Left lung (tissue), 10 donors: ENCODE data around the gene UBE2M. TPM values are rescaled to one million over a fixed set of nuclear protein-coding genes. Genes with fewer than 3 reads are reported as not detected.
A peak's percentile ranks its signal among the peaks of the same experiment; 100 is the strongest.

Experiments used
- ATAC-seq: fragments of 200-7000 bp; cut with Tn5 transposase; one replicate; pipeline ENCODE4 v1.9.1; 2020; ENCODE audit warnings: moderate library complexity
- DNase-seq, 4 donors: peaks; one replicate each; pipeline ENCODE4 v3.0.0-alpha.2; 2013 to 2020
- H3K27ac ChIP-seq, 2 donors: fragments of 200-600 bp; sonication (generic) in 1 of 2; one replicate each; pipeline versions ENCODE4 v1.5.0 to v1.8.0; 2020 to 2021
- H3K27me3 ChIP-seq, 2 donors: fragments of 200-600 bp; sonication (generic) in 1 of 2; one replicate each; pipeline versions ENCODE4 v1.5.0 to v1.8.0; 2020 to 2021
- H3K36me3 ChIP-seq, 2 donors: fragments of 200-600 bp; sonication (generic) in 1 of 2; one replicate each; pipeline versions ENCODE4 v1.5.0 to v1.8.0; 2020 to 2021
- H3K4me1 ChIP-seq, 2 donors: fragments of 200-600 bp; one replicate each; pipeline ENCODE4 v1.8.0; 2021
- H3K4me3 ChIP-seq, 2 donors: fragments of 200-600 bp; sonication (generic) in 1 of 2; one replicate each; pipeline versions ENCODE4 v1.5.0 to v1.8.0; 2020 to 2021; ENCODE audit warnings: mild to moderate bottlenecking in 1 of 2
- H3K9me3 ChIP-seq, 2 donors: fragments of 200-600 bp; sonication (generic) in 1 of 2; one replicate each; pipeline versions ENCODE4 v1.5.0 to v1.8.0; 2020 to 2021
- CTCF ChIP-seq, 2 donors: fragments of 200-600 bp; sonication (generic) in 1 of 2; IDR thresholded peaks; one replicate each; pipeline versions ENCODE4 v1.5.0 to v1.8.0; 2021; ENCODE audit warnings: antibody characterized with exemption in 2 of 2
- intact Hi-C, 2 donors: fragments of 100-400 bp; cut with DNase I; formaldehyde crosslinking; loops; one replicate each; pipeline versions ENCODE4 v1.11.2 to v1.14.2; 2022
- polyA plus RNA-seq, 6 donors: library from polyadenylated mRNA; unstranded; fragments of 120-200 nt; gene quantifications; one replicate each; pipeline ENCODE4 v1.2.1, GENCODE V29; 2013; ENCODE audit not compliant: insufficient read length in 6 of 6
- total RNA-seq, 2 donors: library from RNA; stranded (reverse); fragmentation: NEBNext Ultra II Directional; extraction: Animal tissue kit (Norgen Biotek cat#: 25700); gene quantifications; one replicate each; pipeline ENCODE4 v1.2.1, GENCODE V29; 2021
- donor health status: DM: no; HTN: yes; CAD: no.
- donor health status: DM: no; HTN: no; CAD: no.

UBE2M gene
- total and polyA plus RNA-seq, 8 donors, result 54.9 to 85.9 (median 74.0) TPM

GRCh38 chr19:58573658-58574164 lies 15.3 kb upstream of the UBE2M start:
- H3K4me1 ChIP-seq, result peaks cover 9 to 43% of the 10 kb centered on the region in 2 donors
- DNase-seq (no peak), ATAC-seq (no peak)
- peaks cover 0 to 25% of the 10 kb centered on the region in 2 donors for H3K36me3 ChIP-seq
- H3K27ac ChIP-seq, result peak overlapping the region; percentile 95 to 99
- H3K27me3 ChIP-seq, result no peaks in the 10 kb centered on the region
- H3K9me3 ChIP-seq, result no peaks in the 10 kb centered on the region
- no peak for TF ChIP-seq CTCF (IDR thresholded peaks at IDR 0.05)
- H3K4me3 ChIP-seq, result peak overlapping the region; percentile 55 to 81
- intact Hi-C loops, result no loop called here

- Histone ChIP-seq H3K27ac (peak within 1 kb of the TSS; percentile 95 to 99), H3K27me3 (no peaks in the 10 kb centered on the region), H3K4me1 (peaks cover 9 to 43% of the 10 kb centered on the region in 2 donors), H3K36me3 (peaks cover 0 to 32% of the 10 kb centered on the region in 2 donors), H3K9me3 (no peaks in the 10 kb centered on the region), H3K4me3 (peak within 1 kb of the TSS; percentile 55 to 81)
- intact Hi-C loops, result no loop called here
- TF ChIP-seq CTCF (IDR thresholded peaks at IDR 0.05), result no peak
- ATAC-seq (peak; percentile 78), DNase-seq (peak; percentile 99 to 100 (median 100))
These were observed 14.6 kb upstream of the UBE2M start, which contains the start of gene MZF1 for GRCh38 chr19:58572818-58573657. TSS of gene MZF1 (minus strand) at chr19:58573335. CDS start at chr19:58571389, 1,946 bp downstream.

- ATAC-seq (no peak), DNase-seq (peak in 1 of 4 donors; percentile 31)
- Histone ChIP-seq H3K4me1 (peaks cover 9 to 43% of the 10 kb centered on the region in 2 donors), H3K36me3 (peaks cover 0 to 38% of the 10 kb centered on the region in 2 donors), H3K4me3 (peak overlapping the region; percentile 55 to 81), H3K27ac (peak overlapping the region; percentile 95 to 99), H3K9me3 (no peaks in the 10 kb centered on the region), H3K27me3 (no peaks in the 10 kb centered on the region)
- intact Hi-C loops, result no loop called here
- no peak for TF ChIP-seq CTCF (IDR thresholded peaks at IDR 0.05)
These were observed 13.8 kb upstream of the UBE2M start for GRCh38 chr19:58572026-58572817.

- H3K36me3 ChIP-seq, result peaks cover 0 to 45% of the 10 kb centered on the region in 2 donors
- no peaks in the 10 kb centered on the region for H3K27me3 ChIP-seq
- DNase-seq, result peak in 1 of 4 donors; percentile 34
- H3K4me3 ChIP-seq, result no peak overlapping the region
- no peak for TF ChIP-seq CTCF (IDR thresholded peaks at IDR 0.05)
- peak overlapping the region in 1 of 2 donors; percentile 99 for H3K27ac ChIP-seq
- H3K4me1 ChIP-seq, result peaks cover 9 to 37% of the 10 kb centered on the region in 2 donors
- no peaks in the 10 kb centered on the region for H3K9me3 ChIP-seq
- intact Hi-C loops, result no loop called here
- ATAC-seq, result no peak
These were observed 13.2 kb upstream of the UBE2M start for GRCh38 chr19:58571575-58571947.
